SK-N-DZ (cell line): ENCODE data around the gene LAGE3.
"Not testable (repeated sequence)": the region's sequence is repeated elsewhere in the genome, so short reads cannot be mapped to it uniquely, and the experiment has no call there.

ENCODE experiments used
- DNase-seq: peaks from one replicate; pipeline ENCODE4 v3.0.0-alpha.2; 2015; ENCODE audit warnings: low spot score

Gene LAGE3

DNA sequence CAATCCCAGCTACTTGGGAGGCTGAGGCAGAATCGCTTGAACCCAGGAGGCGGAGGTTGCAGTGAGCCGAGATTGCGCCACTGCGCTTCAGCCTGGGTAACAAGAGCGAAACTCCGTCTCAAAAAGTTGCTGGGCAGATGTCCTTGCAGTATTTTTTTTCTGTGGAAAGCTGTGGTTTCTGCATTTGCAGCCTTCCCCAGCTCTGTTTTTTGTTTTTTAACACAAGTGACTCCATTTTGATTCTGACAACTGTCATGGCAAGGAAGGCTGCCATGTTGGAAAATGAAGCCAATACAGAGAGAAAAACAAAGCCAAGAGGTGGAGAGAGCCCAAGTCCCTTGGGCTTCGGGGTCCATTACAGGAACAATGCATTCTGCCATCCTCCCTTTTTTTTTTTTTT is 23.0 kb upstream of the LAGE3 start:
- DNase-seq: no peak

DNA sequence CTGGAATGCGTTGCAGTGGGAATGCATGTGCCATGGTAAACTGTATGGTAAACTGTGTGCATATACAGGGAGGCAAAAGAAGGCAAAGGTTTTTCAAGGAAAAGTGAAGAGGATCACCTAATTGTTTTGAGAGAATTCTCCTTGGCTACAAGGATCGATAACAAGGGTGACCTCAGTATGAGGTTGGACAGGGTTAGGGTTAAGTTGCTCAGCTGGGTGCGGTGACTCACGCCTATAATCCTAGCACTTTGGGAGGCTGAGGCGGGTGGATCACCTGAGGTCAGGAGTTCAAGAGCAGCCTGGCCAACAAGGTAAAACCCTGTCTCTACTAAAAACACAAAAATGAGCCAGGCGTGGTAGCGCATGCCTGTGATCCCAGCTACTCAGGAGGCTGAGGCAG is 22.3 kb upstream of the LAGE3 start:
- DNase-seq: not testable (repeated sequence)

DNA sequence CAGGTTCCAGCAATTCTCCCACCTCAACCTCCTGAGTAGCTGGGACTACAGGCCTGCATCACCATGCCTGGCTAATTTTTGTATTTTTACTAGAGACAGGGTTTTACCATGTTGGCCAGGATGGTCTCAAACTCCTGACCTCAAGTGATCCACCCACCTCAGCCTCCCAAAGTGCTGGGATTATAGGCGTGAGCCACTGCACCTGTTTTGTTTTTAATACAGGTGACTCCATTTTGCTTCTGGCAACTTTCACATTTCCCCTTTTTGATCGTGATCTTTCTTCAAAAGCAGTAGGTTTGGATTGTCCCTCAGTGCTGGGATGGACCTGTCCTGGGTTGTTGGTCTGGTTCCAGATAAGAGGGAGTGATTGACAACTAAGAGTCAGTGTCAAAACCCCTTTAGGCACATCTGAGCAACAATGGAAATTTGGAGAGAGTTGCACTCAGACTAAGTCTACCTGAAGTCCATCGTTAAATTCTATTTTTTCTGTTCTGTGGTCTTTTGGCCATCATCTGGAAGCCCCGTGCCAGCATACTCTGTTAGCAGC is 17.6 kb upstream of the LAGE3 start:
- DNase-seq: not testable (repeated sequence)

GRCh38 chrX:154495472-154495922 is 16.4 kb upstream of the LAGE3 start:
- DNase-seq: no peak

GRCh38 chrX:154494715-154495114 is 15.6 kb upstream of the LAGE3 start:
- no peak for DNase-seq

DNA sequence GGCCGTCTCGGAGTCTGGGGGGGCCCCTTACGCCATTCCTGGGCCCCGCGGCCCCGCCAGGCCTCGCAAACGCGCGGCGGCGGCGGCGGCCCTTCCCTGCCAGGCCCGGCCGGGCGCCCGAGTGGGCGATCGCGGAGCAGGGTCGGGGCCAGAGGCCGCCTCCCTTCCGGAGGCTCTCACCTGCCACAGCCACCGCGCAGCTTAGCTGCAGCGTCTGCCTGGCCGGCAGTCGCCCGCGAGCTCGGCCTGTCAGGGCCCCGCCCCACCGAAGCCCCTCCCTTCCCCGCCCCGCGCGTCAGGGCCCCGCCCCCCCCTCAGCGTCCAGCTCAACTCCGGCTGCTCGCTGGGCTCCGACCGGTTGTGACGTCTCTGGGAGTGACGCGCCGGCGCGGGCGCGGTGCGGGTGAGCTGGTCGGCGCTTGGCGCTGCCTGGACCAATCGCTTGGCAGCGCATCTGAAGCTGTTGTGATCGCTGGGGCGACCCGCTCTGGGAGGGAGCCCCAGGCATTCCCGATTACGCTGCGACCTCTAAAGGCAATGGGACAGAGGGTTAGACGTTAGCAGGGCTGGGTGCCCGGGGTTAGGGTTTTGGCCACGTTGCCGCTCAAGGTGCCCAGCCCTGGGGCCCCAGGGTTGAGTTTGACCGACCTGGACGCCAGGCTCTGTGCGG is 11.5 kb upstream of the LAGE3 start, which contains the start of gene SLC10A3:
SLC10A3 (minus strand) TSS at position 216 of the 670 bp plus-strand sequence. CDS start 1,689 bp downstream, outside the sequence.
- DNase-seq: peak; percentile 92

GRCh38 chrX:154490021-154490413 is 10.9 kb upstream of the LAGE3 start:
- no peak for DNase-seq

GRCh38 chrX:154489182-154489581 is 10.1 kb upstream of the LAGE3 start:
- DNase-seq: no peak

- no peak for DNase-seq
These were observed 9.4 kb upstream of the LAGE3 start for GRCh38 chrX:154488336-154489075.

- DNase-seq: no peak
These were observed 8.6 kb upstream of the LAGE3 start for GRCh38 chrX:154487518-154488290.

DNA sequence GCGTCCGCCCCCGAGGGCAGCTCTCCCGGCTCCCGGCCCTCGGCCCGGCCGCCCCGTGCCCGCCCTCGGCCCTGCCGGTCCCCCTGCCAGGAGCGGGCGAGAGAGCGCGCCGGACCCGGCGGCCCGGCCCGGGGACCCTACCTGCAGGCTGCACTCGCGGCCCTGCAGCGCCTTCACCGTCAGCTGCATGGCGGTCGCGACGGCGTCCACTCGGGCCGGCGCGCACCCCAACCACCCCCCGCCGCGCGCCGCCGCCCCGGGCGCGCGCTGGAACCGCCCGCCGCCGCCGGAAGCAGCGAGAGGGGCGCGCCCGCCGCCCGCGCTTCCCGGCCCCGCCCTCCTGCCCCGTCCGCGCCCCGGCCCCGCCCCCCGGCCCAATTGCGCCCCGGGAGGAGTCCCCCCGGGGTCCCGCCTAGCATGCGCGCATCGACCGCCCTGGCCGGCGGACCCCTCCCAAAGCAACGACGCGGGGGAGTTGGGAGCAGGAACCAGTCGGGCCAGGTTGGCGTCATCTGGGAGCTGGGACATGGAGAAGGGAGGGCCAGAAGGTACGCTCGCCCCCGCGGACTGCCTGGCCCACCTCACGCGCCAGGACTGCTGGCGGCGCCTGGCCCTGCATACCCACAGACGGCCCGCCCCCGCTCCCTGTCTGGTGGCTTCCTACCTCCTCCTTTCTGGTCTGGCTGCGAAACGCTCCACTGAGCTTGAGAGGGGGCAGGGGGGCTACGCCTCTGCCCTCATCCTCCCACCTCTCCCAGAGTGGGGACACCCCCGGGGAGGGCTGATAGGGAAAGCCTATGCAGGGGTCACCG is 7.5 kb upstream of the LAGE3 start, which contains the start of gene UBL4A:
UBL4A (minus strand) TSS at position 220 of the 812 bp plus-strand sequence; CDS start at position 189, 31 bp downstream.
- peak; percentile 62 for DNase-seq

- no peak for DNase-seq
These were observed 6.9 kb upstream of the LAGE3 start for GRCh38 chrX:154486052-154486395.

DNA sequence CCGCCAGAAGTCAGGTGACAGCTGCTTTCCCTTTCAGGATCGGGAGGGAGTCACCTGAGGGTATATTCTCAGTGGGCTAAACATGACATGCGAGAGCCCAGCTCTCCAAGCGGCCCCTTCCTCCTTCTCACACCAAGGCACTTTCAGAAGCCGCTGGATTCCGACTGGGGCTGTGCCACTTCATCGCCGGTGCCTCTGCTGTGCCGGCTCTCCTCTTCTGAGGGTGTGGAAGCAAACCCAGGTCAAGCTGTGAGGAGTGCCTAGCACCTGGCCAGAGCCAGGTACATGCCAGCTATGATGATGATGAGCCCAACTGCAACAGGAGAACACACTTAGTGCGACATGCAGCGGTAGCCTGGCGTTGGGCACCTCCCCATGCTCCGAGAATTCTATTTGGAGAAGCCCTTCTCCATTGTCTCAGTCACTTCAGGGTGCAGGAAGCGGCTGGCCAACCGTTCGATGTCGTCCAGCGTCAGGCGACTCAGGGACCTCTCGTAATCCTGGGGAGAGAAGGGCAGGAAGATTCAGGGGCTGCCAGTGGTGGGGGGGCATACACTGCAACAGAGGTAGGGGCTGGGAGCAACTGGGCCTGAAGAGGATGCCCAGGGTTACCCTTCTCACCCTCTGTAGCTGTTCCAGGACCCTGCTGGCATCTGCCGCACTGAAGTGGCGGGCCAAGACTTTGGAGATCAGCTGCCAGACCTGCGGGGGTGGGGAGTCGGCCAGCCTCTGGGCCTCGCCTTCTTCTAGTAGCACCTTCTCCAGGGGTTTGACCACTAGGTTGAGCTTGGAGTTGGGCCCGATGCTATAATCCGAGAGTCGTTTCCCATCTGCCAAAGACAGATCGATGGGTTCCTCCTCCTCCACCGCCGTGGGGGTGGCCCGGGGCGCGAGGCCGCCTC is 6.3 kb upstream of the LAGE3 start:
- DNase-seq: no peak

GRCh38 chrX:154484255-154485149 is 5.4 kb upstream of the LAGE3 start:
- no peak for DNase-seq

DNA sequence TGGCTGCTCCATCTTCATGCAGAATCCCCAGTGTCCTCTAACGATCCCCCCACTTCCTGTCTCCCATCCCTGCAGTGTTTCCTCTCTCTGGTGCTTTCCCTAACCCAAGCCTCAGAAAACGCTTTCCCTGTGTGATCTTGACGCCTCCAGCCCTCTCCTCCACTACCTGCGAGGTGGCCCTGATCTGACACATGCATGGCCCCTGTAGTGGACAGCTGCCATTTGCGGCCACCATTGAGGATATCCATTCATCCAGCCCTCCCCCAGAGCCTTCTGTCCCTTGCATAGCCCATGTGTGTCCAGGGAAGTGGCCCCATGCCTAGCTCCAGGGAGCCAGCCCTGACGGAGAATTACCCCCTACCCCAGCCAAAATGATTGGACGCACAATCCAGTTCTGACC is 4.2 kb upstream of the LAGE3 start:
- DNase-seq: no peak

GRCh38 chrX:154482786-154483185 is 3.7 kb upstream of the LAGE3 start:
- no peak for DNase-seq

GRCh38 chrX:154481911-154482601 is 3.0 kb upstream of the LAGE3 start:
- no peak for DNase-seq

DNA sequence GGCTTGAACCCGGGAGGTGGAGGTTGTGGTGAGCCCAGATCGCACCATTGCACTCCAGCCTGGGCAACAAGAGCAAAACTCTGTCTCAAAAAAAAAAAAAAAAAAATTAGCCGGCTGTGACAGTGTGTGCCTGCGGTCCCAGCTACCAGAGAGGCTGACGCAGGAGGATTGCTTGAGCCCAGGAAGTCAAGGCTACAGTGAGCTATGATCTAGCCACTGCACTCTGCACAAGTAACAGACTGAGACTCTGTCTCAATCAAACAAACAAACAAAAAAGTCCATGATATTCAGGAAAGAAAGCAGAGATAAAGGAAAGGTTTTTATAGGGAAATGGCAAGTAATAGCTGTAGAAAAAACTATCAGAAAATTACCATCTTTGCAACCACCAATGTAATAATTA is 2.1 kb upstream of the LAGE3 start:
- no peak for DNase-seq
